Measurements from ENCODE around the gene SPON2. TPM values are rescaled to one million over a fixed set of nuclear protein-coding genes. Genes with fewer than 3 reads are reported as not detected.

SPON2 gene
- total RNA-seq, 1 donor from 2014 or later = 32.4 TPM

GRCh38 chr4:1208970-1209704 is 36.8 kb upstream of the SPON2 start:
- intact Hi-C loops (cut with micrococcal nuclease) = no loop called here

DNA sequence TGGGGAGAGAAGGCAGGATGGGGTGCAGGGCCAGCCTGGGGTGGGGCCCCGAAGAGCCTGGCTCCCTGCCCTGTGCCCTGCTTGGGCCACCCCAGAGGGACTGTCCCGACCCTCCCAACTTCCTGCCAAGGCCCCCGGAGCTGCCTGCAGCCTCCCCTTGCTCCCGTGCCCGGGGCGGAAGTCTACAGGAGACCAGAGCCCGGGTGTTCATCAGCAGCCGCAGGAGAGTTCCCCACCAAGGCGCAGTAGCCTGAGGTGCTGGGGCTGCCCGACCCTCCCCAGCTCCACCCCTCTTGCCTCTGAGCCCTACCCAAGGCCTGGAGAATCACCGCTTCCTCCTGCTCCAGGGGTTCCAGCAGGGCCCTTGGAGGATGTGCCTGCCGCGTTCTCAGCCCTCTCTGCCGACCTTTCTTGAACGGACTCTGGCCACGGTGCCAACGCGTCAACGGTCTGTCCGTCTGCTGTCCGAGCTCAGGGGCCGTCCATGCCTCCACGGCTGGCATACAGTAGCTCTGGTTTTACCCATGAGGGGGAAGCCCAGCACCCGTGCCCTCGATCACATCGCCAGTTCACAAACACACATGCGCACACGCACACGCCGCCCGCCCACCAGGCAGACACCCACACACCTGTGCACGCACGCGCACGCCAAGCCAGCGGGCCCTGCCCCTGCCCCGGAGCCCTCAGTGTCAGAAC is 36.0 kb upstream of the SPON2 start:
- intact Hi-C loops (cut with micrococcal nuclease) = no loop called here

DNA sequence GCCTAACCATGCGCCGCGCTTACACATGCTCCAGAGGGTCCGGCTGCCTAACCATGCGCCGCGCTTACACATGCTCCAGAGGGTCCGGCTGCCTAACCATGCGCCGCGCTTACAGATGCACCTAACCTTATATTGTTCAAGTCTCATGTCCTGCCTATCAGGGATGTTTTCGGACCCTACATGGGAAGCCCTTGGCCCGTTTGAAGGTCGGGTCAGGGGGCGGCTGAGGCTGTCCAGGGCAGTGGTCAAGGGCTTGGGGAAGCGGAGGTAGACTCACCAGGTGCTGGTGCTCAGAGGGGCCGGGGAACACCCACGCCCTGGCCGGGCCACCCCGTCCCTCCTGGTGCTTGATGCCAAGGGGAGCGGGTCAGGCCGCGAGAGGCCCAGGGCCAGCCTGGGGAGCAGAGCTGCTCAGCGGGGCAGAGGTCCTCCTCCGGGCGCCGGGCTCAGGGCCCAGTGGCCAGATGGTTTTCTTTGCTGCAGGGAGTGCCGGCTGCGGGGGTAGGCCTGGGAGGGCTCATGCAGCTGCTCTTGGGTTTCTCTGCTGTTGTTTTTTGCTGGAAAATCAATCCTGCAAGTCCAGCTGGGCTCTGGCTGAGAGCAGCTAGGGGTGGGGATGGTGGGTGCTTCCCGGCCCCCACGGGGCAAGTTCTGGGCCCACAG is 35.4 kb upstream of the SPON2 start:
- intact Hi-C loops (cut with micrococcal nuclease) = no loop called here

DNA sequence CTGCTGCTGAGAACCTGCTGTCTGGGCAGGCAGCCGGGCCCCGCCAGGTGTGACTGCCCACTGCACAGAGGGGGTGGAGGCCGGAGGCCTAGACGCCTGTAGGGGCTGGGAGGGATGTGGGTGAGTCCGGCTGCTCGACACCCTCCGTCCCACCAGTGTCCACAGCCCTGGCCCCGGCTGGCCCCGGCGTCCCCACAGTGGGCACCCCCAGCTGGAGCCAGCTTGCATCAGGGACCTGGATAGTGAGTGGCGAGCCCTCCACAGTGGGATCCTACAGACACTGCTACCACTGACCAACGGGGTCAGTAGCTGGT is 34.7 kb upstream of the SPON2 start:
- intact Hi-C loops (cut with micrococcal nuclease) = no loop called here

- intact Hi-C loops (cut with micrococcal nuclease) = no loop called here
Observed at GRCh38 chr4:1206299-1207156, 34.1 kb upstream of the SPON2 start.

DNA sequence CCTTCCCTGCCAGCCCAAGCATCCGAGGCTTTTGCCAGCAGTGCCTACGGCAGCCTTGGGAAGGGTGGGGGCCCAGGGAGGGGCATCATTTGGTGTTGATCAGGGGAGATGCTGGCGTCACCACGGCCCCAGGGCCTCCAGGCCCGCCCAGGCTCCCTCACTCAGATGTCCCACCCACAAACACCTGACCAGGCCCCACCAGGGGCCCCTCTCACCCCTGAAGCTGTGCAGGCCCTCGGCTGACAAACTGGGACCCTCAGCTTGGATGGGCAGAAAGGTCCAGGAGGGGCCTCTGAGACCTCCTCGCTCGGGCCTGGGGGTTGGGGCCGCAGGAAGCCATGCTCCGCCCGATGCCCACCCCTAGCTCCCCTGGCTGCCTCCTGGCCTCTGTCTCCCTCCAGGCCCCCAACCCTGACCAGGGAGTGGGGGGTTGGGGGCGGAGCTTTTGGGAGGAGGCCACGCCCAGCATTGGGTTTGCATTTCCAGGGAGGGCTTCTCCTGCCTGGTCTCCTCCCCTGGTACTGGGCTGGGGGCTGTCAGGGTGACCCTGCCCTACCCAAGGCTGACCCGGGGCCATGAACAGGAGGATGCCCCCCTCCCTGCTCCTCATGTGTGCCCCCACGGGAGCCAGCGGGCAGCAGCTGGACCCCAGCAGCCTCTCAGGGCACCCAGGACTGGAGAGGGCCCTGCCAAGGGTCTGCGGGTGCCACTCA is 33.4 kb upstream of the SPON2 start:
- intact Hi-C loops (cut with micrococcal nuclease) = no loop called here

GRCh38 chr4:1204828-1205585 is 32.6 kb upstream of the SPON2 start:
- intact Hi-C loops (cut with micrococcal nuclease) = no loop called here

DNA sequence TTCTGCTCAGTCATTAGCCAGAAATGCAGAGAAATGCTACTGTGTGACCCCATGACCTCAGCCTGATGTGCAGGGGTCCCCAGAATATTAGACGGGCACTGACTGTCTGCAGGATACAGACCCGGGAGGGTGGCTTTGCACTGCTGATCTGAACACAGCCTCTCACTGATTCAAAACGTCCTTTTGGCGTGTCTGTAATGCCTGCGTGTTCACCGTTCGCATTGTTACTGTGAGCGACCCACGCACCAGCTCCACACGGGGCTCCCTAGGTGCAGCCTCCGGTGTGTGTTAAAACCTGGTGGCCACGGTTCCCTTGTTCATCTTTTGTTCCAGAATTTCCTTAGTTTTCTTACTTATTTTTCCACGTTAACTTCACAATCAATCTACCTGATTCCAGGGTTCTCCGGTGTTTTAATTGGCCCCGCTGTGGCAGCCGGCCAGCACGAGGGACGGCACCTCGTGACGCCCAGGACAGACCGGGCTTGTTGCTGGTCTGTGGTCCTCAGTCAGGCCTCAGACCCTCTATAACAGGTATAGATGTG is 32.0 kb upstream of the SPON2 start:
- intact Hi-C loops (cut with micrococcal nuclease) = no loop called here

GRCh38 chr4:1203026-1203616 is 30.7 kb upstream of the SPON2 start:
- intact Hi-C loops (cut with micrococcal nuclease) = loop anchor here (2.0 kb wide), 1 partner anchor 14 kb away; no protein-coding TSS in a partner anchor

GRCh38 chr4:1202526-1203011 is 30.2 kb upstream of the SPON2 start:
- intact Hi-C loops (cut with micrococcal nuclease) = loop anchor here (1.0 to 2.0 kb wide), 6 partner anchors 14 to 192 kb away; partner anchors contain the start of gene CTBP1

DNA sequence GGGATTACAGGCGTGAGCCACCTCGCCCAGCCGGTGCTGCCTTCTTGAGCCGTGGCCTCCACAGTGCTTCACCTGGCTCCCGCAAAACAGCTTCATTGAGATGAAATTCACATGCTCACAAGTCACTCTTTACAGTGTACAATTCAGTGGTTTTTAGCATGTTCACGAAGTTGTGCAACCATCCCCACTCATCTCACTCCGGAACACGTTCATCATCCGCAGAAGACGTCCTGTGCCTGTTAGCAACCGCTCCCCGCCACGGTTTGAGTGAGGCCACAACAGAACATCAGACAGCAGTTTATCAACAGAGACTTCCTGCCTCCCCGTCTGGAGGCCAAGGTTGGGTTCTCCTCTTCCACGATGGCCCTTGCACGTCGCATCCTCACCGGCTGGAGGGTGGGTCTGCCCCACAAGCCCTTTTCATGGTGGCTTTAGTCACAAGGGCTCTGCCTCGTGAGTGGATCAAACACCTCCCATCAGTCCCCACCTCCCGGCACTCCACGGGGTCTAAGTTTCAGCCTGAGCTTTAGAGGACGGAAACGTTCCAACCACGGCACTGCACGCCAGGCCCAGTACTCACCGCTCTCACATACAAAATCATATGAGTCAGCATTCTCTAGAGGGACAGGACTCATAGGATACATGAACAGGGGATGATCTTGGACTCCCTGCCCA is 29.6 kb upstream of the SPON2 start:
- intact Hi-C loops (cut with micrococcal nuclease) = loop anchor here (1.0 to 2.0 kb wide), 8 partner anchors 15 to 192 kb away; partner anchors contain the start of gene CTBP1

GRCh38 chr4:1200425-1201035 is 28.1 kb upstream of the SPON2 start:
- intact Hi-C loops (cut with micrococcal nuclease) = loop anchor here (1.0 to 2.0 kb wide), 2 partner anchors 33 to 70 kb away; no protein-coding TSS in a partner anchor

GRCh38 chr4:1199556-1200331 is 27.4 kb upstream of the SPON2 start:
- intact Hi-C loops (cut with micrococcal nuclease) = loop anchor here (2.0 kb wide), 1 partner anchor 69 kb away; no protein-coding TSS in a partner anchor

GRCh38 chr4:1198098-1198844 is 25.9 kb upstream of the SPON2 start:
- intact Hi-C loops (cut with micrococcal nuclease) = no loop called here

DNA sequence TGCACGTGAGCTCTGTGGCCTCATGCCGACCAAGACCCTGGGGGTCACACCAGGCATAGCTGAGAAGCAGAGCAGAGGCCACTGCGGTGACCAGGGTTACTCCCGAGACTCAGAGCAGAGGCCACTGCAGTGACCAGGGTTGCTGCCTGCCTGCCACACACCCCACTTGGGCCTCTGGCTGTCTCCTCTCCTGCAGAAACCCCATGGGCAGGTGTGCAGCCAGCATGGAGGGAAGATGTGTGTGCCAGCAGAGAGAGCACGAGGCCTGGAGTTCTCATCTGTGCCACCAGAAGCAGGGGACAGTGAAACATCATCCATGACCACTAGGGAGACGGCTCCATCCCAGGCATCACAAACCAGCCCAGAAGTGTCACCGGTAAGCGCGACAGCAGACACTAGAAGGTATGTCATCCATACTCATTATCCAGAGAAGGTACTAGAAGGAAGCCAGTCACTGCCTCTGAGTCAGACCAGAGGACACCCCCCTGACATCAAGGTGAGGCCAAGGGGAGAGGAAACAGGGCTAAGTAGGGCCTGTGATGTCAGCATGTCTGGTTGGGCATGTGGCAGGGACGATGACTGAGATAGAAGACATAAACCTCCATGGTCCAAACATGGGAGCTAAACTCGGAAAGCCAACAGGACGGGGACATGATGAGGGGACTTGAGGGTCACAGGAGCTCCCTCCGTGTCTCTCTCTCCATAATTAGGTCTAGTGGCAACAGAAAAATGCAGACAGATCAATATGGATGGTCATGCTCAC is 24.2 kb upstream of the SPON2 start:
- intact Hi-C loops (cut with micrococcal nuclease) = no loop called here

Data from T-helper 2 cell treated with Interferon-gamma antibody and Interleukin-4, amounts not matched to agents 100 ng/mL and 5 ng/mL, for 36 hours (primary cell).